BLaER1 (cell line): ENCODE data around the gene FGD2.

Source experiments
- H3K27ac ChIP-seq: shearing (Covaris generic); formaldehyde crosslinking; 2 replicates; pipeline ENCODE4 v1.8.1; 2022
- H3K27me3 ChIP-seq: shearing (Covaris generic); formaldehyde crosslinking; 2 replicates; pipeline ENCODE4 v1.8.1; 2022
- H3K36me3 ChIP-seq: shearing (Covaris generic); formaldehyde crosslinking; 2 replicates; pipeline ENCODE4 v1.8.1; 2022
- H3K4me1 ChIP-seq: shearing (Covaris generic); formaldehyde crosslinking; 2 replicates; pipeline ENCODE4 v1.8.1; 2022
- H3K4me2 ChIP-seq: shearing (Covaris generic); formaldehyde crosslinking; 2 replicates; pipeline ENCODE4 v1.8.1; 2022
- H3K4me3 ChIP-seq: shearing (Covaris generic); formaldehyde crosslinking; 2 replicates; pipeline ENCODE4 v1.8.1; 2022
- H3K9ac ChIP-seq: shearing (Covaris generic); formaldehyde crosslinking; 2 replicates; pipeline ENCODE4 v1.8.1; 2022
- H3K9me3 ChIP-seq: shearing (Covaris generic); formaldehyde crosslinking; 2 replicates; pipeline ENCODE4 v1.8.1; 2022
- H4K20me1 ChIP-seq: shearing (Covaris generic); formaldehyde crosslinking; 2 replicates; pipeline ENCODE4 v1.8.1; 2022
- Cebpa-rat ChIP-seq: shearing (Covaris generic); IDR thresholded peaks from 2 replicates; pipeline ENCODE4 v1.8.1; 2022

FGD2 gene

DNA sequence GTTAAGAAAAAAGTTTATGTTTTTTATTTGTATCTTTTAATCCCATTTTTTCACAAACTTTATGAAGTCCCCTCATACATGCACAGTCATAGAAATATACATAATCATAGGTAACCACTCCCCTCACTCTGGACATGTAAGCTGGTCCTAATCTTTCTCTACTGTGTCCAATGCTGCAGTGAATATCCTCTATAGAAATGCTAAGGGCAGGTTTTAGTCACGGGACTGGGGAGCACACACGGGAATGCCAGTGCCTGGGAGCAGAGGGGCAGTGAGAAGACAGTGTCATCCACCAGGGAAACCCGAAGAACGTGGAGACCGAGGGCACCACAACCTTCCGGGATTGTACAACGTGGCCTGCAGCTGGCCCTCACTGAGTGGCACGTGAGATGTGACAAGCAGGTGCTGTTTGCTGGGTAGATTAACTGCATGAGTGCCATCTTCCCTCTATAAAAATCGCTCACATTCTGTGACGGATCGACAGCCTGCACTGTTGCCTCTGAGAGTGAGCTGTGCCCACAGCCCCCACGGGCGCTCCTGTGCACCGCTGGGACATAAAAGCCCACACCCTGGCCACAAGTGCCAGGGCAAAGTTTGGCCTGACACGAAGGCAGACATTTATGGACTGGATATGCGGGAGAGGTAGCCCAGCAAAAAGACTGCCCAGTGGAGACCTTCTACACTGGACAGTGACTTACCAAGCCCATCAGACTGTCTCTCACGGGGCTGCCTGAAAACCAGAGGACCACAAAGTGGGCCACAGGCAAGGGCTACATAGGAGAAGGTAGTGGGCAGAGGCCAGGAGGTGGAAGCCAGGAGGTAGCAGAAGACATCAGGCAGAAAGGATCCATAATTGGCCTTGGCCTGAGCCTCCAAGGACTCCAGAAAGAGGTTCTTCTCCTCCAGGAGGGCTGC is 63.2 kb downstream of the FGD2 start:
- Histone ChIP-seq H3K27ac (peak overlapping the region; percentile 74), H3K9ac (peak overlapping the region; percentile 59), H3K4me1 (peaks cover 67% of the 10 kb centered on the region), H3K36me3 (no peaks in the 10 kb centered on the region), H4K20me1 (no peaks in the 10 kb centered on the region), H3K4me3 (no peak overlapping the region), H3K27me3 (no peaks in the 10 kb centered on the region), H3K4me2 (peak overlapping the region; percentile 85), H3K9me3 (peaks cover 2% of the 10 kb centered on the region; the same call in 1 of the 2 replicates)
- no peak for TF ChIP-seq Cebpa-rat

GRCh38 chr6:37069639-37070038 is 64.2 kb downstream of the FGD2 start:
- Histone ChIP-seq H3K27ac (0 out of 2 replicates have a peak overlapping the region, but pooled peaks have one; percentile 74), H3K4me1 (peaks cover 77% of the 10 kb centered on the region), H3K36me3 (no peaks in the 10 kb centered on the region), H3K9ac (no peak overlapping the region), H4K20me1 (no peaks in the 10 kb centered on the region), H3K4me3 (no peak overlapping the region), H3K27me3 (no peaks in the 10 kb centered on the region), H3K4me2 (peak overlapping the region; percentile 85), H3K9me3 (peaks cover 6% of the 10 kb centered on the region; the same call in 1 of the 2 replicates)
- no peak for TF ChIP-seq Cebpa-rat

- peaks cover 74% of the 10 kb centered on the region for H3K4me1 ChIP-seq
- H4K20me1 ChIP-seq, result no peaks in the 10 kb centered on the region
- no peak overlapping the region for H3K4me3 ChIP-seq
- TF ChIP-seq Cebpa-rat, result no peak
- H3K9ac ChIP-seq, result peak overlapping the region; percentile 50; the same call in 1 of the 2 replicates
- peak overlapping the region; percentile 85 for H3K4me2 ChIP-seq
- no peaks in the 10 kb centered on the region for H3K36me3 ChIP-seq
- no peaks in the 10 kb centered on the region for H3K27me3 ChIP-seq
- H3K27ac ChIP-seq, result peak overlapping the region; percentile 77
- peaks cover 6% of the 10 kb centered on the region; the same call in 1 of the 2 replicates for H3K9me3 ChIP-seq
These were observed 67.1 kb downstream of the FGD2 start for GRCh38 chr6:37072526-37072925.

GRCh38 chr6:37074053-37074827 is 68.8 kb downstream of the FGD2 start:
- H3K4me1 ChIP-seq, result peaks cover 57% of the 10 kb centered on the region
- no peak overlapping the region for H3K9ac ChIP-seq
- no peaks in the 10 kb centered on the region for H4K20me1 ChIP-seq
- H3K27ac ChIP-seq, result peak overlapping the region; percentile 77; the same call in 1 of the 2 replicates
- peaks cover 6% of the 10 kb centered on the region; the same call in 1 of the 2 replicates for H3K9me3 ChIP-seq
- peak overlapping the region; percentile 37 for H3K4me2 ChIP-seq
- H3K36me3 ChIP-seq, result no peaks in the 10 kb centered on the region
- H3K27me3 ChIP-seq, result no peaks in the 10 kb centered on the region
- no peak overlapping the region for H3K4me3 ChIP-seq
- no peak for TF ChIP-seq Cebpa-rat

GRCh38 chr6:37077191-37077904 is 71.9 kb downstream of the FGD2 start:
- Histone ChIP-seq H3K4me2 (no peak overlapping the region), H4K20me1 (no peaks in the 10 kb centered on the region), H3K4me3 (no peak overlapping the region), H3K4me1 (peaks cover 26% of the 10 kb centered on the region), H3K9ac (no peak overlapping the region), H3K27me3 (no peaks in the 10 kb centered on the region), H3K36me3 (no peaks in the 10 kb centered on the region), H3K9me3 (peaks cover 6% of the 10 kb centered on the region; the same call in 1 of the 2 replicates), H3K27ac (no peak overlapping the region)
- TF ChIP-seq Cebpa-rat, result no peak

DNA sequence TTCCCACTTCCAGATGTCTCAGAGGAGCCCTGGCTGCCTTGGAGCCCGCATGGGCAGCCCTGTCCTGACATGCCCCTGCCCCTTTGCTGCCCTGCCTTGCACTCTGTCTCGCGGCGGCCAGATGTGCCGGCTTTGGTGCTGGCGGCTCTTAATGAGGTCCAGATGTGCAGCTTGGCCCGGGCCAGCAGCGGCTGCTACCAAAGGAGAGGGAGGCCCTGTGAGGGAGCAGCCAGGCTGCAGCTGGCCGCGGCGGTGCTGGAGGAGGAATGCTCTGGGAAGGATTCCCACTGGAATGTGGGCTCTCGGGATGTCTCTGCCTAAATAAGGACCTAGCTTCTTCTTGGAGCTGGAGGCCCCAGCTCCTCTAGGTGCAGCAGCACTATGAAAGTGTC is 72.4 kb downstream of the FGD2 start:
- Histone ChIP-seq H3K4me3 (no peak overlapping the region), H3K9me3 (peaks cover 6% of the 10 kb centered on the region; the same call in 1 of the 2 replicates), H4K20me1 (no peaks in the 10 kb centered on the region), H3K36me3 (no peaks in the 10 kb centered on the region), H3K27me3 (no peaks in the 10 kb centered on the region), H3K9ac (no peak overlapping the region), H3K4me1 (peaks cover 20% of the 10 kb centered on the region), H3K27ac (no peak overlapping the region), H3K4me2 (no peak overlapping the region)
- no peak for TF ChIP-seq Cebpa-rat
